Ishikawa (cell line): ENCODE data around the gene C6orf132.

Experiments used
- CEBPB ChIP-seq: IDR thresholded peaks from 2 replicates; pipeline ENCODE4 v1.6.1; 2012
- EP300 ChIP-seq: IDR thresholded peaks from 2 replicates; pipeline ENCODE4 v1.6.1; 2012; ENCODE audit warnings: borderline replicate concordance

DNA sequence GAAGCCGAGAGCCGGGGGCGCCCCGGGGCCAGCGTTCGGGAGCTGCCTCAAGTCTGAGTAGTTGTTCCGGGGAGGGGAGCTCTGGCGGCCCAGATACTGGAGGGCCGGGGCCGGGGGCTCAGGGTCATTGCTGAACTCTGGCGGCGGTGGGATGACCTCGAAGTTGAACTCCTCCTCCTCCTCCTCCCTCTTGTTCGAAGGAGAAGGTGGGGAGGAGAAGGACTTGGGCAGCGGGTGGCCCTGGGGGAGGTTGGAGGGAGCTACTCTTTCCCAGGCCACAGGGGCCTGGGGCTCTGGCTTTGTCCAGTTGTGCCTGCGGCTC is 37.7 kb downstream of the C6orf132 start:
- TF ChIP-seq EP300 = no peak
- TF ChIP-seq CEBPB = no peak
